SK-N-MC (cell line): Measurements from ENCODE around the gene AMBP.

ENCODE experiments used
- EZH2 ChIP-seq: fragments of 200-600 bp; sonication (generic); IDR thresholded peaks from one replicate; pipeline ENCODE4 v1.6.1; 2017; ENCODE audit warnings: antibody characterized with exemption
- FOXP2 ChIP-seq: optimal IDR thresholded peaks from 2 replicates; pipeline ENCODE3; 2011; ENCODE audit warnings: mild to moderate bottlenecking, moderate library complexity; ENCODE audit not compliant: insufficient read depth; ENCODE audit errors: extremely low read length, control extremely low read depth
- POLR2AphosphoS5 ChIP-seq: IDR thresholded peaks from 2 replicates; pipeline ENCODE4 v1.6.1; 2012; ENCODE audit warnings: mild to moderate bottlenecking, low read depth, low read length, borderline replicate concordance

GRCh38 chr9:114016101-114016500 lies 62.0 kb downstream of the AMBP start:
- TF ChIP-seq POLR2AphosphoS5 (no peak), EZH2 (no peak), FOXP2 (no peak)
